ENCODE results near the gene POLR2B.

DNA sequence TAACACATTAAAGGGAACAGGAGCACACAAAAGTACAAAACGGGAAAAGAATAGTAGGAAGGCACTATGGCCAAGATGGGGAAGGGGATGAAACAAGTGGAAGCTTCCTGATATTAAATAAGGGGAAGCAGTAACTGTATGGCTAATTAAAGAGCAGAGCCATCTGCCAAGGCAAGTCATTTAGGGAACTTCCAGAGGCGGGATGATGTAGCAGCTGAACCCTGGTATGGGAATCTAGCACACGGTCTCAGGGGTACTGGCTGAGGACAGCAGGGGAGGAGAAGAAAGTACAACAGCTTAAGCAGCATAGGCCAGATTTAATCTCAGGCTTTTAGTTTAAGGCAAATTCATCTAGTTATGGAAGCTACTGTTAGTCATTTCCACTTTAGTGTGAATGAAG lies 72.4 kb downstream of the POLR2B start:
- TF ChIP-seq, protein P1, sequence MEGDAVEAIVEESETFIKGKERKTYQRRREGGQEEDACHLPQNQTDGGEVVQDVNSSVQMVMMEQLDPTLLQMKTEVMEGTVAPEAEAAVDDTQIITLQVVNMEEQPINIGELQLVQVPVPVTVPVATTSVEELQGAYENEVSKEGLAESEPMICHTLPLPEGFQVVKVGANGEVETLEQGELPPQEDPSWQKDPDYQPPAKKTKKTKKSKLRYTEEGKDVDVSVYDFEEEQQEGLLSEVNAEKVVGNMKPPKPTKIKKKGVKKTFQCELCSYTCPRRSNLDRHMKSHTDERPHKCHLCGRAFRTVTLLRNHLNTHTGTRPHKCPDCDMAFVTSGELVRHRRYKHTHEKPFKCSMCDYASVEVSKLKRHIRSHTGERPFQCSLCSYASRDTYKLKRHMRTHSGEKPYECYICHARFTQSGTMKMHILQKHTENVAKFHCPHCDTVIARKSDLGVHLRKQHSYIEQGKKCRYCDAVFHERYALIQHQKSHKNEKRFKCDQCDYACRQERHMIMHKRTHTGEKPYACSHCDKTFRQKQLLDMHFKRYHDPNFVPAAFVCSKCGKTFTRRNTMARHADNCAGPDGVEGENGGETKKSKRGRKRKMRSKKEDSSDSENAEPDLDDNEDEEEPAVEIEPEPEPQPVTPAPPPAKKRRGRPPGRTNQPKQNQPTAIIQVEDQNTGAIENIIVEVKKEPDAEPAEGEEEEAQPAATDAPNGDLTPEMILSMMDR (IDR thresholded peaks at IDR 0.05) = no peak
- TF ChIP-seq ZFX (IDR thresholded peaks at IDR 0.05; ENCODE audit: borderline replicate concordance) = no peak

Measured in 22Rv1 (cell line).